Fibroblast of skin of right biceps (primary cell): Measurements from ENCODE around the gene SEC24D.
A peak's percentile ranks its signal among the peaks of the same experiment; 100 is the strongest.

Experiments used
- DNase-seq: peaks from one replicate; pipeline ENCODE4 v3.0.0-alpha.2; 2013

The SEC24D gene

DNA sequence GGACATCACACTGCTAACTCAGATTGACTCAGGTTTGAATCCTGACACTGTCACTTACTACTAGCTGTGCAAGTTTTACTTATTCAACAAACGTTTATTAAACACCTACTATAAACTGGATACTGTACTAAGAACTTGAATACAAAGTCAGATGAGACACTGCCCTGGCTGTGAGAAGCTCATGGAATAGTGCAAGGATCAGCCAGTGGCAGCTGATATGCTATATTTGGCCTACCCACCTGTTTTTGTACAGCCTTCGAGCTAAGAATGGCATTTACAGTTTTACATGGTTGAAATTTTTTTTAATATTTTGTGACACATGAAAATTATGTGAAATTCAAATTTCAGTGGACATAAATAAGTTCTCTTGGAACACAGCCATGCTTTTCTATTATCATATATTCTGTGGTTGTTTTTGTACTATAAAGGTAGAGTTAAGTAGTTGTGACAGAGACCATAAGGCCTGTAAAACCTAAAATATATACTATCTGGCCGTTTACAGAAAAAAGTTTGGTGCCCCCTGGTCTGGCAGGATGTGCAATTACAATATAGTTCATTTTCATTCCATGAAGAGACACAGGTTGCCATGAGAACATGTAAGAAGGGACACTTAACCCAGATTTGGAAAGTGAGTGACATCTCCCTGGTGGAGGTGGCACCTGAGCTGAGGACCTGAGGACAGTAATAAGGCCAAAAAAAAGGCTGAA is 3.4 kb upstream of the SEC24D start:
- DNase-seq = no peak

DNA sequence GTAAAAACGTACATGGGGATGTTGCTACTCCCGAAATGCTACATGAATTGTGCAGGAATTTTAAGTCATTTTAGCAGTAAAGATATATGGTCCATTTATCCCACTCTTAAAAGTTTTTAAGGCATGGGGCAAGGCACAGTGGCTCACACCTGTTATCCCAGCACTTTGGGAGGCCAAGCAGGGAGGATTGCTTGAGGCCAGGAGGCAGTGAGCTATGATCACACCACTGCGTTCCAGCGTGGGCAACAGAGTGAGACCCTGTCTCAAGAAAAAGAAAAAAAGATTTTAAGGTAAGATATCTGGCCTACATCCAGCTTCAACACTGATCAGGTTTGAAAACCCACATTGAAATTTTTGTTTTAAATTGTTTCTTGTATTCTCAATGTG is 1.2 kb upstream of the SEC24D start:
- no peak for DNase-seq

DNA sequence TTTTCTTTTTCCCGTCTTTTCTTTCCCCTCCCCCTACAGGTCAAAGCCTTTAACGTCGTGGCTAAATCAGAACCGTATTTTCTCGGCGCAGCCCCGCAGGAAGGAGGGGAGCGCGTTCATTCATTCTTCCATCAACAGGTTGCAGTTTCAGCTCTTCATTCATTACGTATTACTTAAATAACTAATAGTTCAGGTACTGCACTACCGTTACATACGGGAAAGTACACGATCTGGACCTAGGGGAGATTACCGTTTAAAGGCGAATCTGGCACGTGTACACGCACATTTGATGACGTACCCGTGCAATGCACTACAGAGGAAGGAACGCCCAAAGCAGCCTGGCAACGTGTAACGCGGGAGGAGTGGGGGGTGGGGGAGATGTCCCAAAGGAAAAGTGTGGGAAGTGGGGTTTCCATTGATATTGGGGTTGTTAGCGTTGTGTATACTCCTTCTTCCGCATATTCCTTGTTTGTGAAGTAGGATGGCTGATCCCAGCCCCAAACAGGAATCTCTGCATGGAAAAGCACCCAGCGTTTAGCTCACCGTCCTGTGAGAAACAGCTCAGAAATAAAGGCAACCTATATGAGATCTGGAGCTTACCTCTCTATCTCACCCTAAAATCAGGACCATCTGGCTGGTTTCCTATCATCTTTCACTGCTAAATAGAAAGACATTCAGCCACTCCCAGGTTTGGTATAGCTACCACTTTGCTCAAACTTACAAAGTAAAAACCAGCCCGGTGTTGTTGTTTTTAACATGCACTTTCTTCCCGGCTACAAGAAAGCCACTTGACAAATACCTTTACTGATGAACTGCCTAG is 585 bp upstream of the SEC24D start:
- DNase-seq = peak; percentile 78

DNA sequence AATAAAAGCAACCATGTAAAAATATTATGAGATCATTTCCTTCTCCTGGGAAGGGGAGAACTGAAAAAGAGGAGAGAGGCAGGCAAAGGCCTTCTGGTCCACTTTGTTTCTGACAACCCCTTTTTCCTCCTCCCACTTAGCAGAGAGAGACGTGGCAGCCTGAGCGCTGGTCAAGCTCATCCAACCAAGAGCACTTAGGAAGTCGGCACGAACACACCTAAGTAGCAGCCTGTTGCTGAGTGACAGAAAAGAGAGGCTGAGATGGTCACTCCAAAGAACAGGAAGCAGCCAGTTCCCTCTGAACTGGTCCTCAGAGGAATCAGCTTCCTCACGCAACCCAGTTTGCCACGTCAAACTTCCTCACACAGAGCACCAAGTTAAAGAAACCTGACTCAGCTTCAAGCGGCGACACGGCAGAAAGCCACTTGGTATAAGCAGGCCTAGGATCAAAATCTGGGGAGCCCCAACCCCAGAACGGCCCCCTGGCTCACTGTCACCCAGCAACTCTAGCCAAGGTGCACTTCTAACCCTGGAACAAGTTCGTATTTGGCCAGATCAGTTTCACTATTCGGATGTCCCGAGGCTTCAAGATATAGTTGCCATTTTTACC is 861 bp downstream of the SEC24D start:
- DNase-seq = peak; percentile 90

DNA sequence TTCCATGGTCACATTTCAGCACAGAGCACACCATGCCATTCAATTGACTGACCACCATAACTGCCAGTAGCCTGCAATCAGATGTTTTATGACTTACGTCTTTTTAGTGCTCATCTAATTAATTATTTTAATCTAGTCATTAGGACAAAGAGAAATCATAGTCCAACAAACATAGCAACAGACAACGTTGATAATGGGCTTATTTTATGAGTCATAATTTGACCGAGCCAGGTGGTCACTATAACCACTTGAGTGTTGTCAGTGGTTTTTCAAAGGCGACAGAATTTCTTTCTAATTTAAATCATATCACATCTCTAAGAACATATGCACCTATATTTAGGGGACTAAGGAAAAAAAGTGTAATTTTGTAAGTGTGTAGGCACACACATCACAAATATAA is 1.9 kb downstream of the SEC24D start:
- no peak for DNase-seq

DNA sequence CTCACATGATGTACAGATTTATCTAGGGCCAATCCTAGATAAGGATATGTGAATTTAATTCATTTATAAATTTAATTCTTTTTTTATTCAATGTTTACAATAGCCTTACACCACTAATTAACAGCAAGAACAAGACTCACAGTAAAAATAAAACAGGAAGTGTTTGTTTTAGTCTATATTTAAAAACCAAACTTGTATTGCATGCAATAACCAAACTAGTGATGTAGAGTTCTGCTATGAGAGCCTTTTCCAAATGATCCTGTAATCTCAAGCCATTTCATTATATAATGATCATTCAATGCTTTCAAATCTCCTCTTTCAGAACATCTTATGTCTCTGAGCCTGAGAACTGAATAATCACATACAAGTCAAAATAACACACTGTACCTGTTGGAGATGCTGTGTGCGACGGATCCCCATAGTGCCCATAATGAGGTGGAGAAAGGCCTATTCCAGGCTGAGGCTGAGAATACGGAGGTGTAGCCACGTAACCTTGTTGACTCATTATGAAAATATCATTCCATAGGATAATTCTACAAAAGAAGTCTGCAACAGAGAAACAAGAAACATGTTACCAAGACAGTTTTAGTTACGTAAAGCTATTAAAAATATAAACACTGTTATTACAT is 2.6 kb downstream of the SEC24D start:
- DNase-seq = no peak

DNA sequence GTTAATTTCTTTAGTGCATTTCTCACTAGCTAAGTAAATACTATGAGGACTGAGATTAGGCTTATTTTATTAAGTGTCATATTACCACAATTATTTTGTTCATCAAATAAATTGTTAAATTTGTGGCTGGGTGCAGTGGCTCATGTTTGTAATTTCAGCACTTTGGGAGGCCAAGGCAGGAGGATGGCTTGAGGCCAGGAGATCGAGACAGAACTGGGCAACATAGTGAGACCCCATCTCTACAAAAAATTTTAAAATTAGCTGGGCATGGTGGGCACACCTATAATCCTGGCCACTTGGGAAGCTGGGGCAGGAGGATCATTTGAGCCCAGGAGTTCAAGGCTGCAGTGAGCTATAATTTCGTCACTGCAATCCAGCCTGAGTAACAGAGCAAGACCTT is 6.8 kb downstream of the SEC24D start:
- DNase-seq = no peak

DNA sequence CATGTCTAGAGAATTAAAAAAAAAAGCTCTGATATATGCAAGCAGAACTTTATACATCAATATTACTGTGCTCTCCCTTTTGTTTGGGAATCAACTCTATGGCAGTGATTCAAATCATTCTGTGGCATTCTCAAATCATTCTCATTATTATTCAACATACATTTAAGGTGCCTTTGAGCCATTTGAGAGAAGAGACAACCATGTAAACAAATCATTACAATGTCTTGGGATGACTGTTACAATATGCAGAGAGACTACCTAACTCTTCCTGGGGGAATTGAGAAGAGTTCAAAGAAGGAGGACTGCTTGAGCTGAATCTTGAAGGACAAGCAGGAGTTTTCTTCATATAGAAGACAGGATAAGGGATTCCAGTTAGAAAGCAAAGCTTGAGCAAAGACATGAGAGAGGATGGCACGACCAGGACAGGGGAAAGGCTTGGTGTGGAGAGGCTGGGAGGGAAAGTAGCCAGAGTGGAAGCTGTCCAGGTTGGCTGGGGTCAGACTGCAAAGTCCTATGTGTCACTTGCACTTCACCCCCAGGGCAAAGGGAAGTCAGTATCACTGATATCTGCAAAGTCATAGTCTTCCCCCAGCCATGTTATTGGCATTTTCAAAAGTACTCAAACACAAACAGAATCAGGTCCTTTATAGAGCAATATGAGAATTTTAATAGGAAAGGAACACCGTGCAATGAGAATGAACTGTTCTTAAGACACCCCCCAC is 9.0 kb downstream of the SEC24D start:
- no peak for DNase-seq

DNA sequence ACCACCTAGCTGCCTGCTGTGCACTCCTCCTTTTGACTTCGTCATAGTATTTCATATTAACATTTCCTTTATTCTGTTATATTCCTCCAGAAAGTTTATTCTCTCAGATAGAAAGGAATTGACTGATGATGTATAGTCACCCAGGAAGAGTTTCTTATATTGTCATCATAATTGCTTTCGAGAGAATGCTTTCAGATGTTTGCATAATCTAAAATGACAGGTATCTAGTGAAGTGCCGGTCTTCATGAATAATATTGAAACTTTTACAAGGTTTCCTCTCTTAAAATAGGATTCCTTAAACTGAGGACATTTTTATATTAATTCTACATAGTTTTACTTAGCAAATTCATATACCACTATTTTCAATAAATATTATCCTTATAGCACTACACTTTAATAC is 10.1 kb downstream of the SEC24D start:
- DNase-seq = no peak

DNA sequence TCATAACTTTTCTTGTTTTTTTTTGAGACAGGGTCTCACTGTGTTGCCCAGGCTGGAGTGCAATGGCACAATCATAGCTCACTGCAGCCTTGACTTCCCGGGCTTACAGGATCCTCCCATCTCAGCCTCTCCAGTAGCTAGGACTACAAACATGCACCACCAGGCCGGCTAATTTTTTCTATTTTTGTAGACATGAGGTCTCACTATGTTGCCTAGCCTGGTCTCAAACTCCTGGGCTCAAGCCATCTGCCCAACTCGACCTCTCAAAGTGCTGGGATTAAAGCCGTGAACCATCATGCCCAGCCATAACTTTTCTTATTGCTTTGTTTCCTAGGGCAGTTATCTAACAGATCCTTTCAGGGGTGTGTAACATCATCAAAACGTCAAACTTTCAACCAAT is 11.8 kb downstream of the SEC24D start:
- no peak for DNase-seq

DNA sequence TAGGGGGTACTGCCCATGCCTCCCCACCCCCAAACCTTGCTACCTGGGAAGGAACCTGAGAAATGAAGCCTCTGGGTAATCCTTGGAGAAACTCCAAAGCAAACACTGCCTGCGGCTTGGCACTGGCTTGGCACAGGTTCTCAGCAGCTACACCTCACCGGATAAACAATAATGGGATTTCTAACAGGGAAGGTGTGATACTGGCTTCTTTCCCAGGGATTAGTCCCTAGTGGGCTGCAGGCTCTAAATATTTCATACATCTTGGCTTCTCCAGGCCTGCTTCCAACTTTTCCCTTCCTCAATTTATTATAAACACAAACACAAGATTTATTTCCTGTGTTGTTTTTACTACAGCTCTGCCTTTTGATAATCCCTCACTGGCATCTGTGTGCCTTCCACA is 12.5 kb downstream of the SEC24D start:
- DNase-seq = no peak

DNA sequence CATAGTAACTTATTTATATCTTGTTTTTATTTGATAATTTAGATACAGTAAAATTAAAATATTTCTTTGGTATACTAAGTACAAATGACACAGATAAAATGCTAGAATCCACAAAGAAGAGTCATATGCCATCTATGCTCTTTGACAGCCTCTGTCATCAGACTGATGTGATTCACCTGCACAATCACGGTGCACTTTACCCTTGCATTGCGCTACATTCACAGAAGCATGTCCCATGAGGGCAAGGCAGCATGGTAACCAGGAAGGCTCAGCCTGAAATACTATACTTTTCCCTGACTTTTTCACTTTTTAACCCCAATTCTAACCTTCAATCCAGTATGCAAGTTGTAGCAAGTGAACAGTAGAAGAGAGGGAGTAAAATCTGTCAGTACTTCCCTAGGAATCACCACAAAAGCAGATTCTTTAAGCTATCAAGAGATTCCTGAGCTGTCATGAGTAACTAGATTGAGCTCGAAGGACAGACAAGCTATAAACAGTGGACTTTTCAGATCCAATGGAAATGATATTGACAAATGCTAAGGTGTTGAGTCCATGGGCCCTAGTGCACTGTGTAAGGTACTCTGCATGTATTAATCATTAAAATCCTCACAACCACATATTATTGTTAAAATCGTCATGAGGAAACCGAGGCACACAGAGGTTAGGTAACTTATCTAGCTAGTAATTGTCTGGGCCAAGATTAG is 14.2 kb downstream of the SEC24D start:
- no peak for DNase-seq

DNA sequence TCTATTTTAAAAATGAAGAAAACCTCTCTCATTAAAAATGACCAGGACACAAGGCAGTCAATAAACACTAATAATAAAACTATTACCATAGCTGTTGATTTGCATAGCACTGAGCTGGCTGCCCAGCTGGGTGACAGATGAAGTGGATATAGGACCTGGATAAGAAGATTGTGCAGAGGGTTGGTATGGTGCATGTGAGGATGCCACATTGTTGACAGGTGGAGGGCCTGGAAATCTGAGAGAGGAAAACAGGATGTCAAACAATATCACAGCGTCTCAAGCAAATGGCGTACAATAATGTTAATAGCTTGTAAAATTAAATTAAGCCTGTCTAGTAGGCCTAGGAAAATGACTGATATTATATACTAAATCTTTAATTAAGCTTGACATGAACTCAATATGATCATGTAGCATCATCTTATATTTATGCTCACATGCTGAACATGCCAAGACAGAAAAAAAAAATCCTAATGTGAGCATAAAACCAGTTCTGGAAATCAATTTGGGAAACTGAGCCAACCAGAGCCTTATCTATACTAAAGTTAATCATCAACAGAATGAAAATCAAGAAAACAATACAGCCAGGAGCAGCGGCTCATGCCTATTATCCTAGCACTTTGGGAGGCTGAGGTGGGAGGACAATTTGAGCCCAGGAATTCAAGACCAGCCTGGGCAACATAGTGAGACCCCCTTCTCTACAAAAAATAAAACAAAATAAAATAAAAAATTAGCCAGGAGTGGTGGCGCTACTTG is 18.6 kb downstream of the SEC24D start:
- no peak for DNase-seq

DNA sequence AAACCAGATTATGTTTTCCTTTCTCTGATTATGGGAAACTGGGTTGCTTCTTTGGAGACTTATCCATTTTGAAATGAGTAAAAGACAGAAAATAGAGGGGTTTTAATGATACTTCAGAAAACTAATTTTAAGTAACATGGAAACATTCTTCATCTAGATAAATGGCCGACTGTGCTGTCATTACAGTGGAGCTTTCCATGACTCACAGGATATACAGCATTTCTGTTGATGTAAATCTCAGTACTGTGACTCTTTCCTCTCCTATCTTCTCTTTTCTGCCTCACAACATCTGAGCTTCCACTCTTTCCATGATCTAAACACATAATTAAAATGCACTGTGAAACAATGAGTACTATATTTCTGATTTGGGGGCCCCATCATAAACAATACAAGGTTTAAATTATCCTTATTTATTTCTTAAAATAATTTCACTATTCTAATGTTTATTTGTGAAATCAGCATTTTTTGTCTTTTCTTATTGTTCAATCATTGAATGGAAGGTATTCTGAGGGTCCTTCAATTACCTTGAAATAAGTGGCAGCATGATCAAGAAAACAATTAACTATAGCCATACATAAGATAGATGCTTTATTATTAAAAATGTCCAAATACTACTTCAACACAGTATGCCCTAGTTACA is 19.3 kb downstream of the SEC24D start:
- DNase-seq = peak; percentile 72

DNA sequence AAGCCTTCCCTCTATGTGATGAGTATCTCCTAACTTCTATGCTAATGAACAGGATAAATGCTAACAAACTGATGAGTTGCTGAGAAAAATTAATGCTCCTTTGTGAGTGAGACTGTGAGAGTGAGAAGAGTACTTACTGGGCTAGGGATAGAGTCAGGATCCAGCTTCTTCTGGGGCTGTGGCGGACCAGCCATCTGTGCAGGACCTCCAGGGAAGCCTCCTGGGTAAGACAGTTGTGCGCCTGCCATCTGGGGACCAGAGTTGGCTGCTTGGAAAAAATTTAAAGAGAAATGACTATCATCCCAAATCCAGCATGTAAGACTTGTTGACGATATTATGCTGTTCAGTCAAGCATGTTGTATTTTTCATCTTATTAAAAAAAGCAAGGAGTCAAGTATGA is 21.0 kb downstream of the SEC24D start:
- DNase-seq = no peak

DNA sequence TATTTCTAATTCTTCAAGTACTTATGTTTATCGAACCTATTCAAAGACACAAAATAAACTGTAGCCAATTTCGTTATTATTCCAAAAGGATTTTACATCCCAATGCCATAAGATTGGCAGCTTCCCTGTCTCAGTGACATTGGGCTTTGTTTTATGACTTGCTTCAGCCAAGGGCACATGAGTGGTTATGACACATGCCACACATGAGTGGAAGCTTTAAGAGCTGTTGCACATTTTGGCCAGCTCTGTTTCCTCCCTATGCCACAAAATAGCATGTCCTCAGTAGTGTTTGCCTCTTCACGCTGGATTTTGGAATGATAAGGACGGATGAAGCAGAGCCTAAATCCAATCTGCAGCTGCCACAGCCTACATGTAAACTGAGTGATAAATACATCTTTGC is 21.9 kb downstream of the SEC24D start:
- DNase-seq = no peak

DNA sequence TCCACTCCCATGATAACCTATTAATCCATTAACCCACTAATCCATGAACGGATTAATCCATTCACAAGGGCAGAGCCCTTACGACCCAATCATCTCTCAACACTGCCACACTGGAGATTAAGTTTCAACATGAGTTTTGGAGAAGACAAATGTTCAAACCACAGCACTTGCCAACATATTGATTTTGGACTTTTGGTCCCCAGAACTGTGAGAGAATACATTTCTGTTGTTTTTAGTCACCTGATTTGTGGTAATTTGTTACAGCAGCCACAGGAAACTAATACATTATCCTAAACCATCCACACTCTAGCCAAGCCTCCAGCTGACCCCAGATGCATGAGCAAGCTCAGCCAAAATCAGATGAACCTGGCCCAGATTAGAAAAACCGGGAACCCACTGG is 22.4 kb downstream of the SEC24D start:
- DNase-seq = no peak

DNA sequence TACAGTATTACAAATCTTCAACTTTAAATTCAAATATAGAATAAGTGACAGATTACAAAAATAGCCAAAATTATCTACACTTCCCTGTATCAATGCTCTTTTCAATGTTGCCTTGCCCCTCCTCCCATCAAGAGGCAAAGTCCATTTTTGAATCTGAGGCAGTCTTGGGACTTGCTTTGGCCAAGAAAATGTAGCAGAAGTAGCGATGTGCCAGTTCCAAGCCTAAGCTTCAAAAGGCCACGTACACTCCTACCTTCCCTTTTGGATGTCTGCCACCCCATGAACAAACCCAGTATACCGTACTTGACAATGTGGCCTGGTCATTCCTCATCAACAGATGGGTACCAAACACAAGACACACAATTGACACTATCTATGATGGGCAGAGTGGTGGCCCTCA is 24.1 kb downstream of the SEC24D start:
- no peak for DNase-seq

DNA sequence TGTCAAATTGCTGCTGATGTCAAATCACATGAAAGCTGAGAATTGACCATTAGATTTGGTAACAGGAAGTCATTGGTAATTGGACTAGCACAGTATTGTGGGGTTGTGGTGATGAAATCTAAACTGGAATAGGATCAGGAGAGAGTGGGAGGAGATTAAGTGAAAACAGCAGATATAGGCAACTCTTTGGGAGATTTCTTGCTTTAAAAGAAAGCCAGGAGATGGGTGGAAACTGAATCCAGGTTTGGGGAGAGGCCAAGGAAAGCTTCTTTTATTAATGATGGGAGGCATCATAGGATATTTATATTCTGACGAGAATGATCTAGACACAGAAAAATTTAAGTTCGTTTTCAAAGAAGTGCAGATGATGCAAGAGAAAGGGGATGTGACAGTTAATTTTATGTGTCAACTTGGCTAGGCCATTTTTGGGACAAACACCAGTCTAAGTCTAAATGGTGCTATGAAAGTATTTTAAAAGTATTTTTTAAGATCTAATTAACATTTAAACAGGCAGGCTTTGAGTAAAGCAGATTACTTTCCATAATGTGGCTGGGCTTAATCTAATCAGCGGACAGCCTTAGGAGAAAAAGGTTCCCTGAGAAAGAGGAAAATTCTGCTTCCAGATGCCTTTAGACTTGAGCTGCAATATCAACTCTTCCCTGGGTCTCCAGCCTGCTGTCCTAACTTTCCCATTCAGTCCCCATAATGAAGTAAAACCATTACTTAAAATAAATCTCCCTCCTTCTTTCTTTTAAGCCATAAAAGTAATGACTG is 24.7 kb downstream of the SEC24D start:
- DNase-seq = peak; percentile 91

DNA sequence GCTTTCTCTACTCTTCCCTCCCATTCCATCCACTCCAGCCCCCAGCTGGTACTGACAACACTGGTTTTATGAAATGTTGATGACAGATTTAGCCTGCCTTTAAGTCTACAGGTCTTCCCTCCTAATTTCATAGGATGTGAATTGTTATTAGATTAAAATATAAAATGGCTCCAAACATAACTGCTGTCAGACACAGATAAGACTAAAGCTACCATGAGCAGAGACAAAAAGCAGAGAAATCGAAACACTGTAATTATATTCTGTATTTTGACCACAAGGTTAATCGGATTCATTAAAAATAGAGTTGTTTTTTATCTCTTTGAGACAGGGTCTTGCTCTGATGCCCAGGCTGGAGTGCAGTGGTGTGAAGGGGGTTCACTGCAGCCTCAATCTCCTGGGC is 28.3 kb downstream of the SEC24D start:
- no peak for DNase-seq
